HEK293T (cell line): ENCODE data around the gene ADD1.
"Not testable (repeated sequence)": the region's sequence is repeated elsewhere in the genome, so short reads cannot be mapped to it uniquely, and the experiment has no call there.

Experiments
- CTCF ChIA-PET: fragments of 350-600 bp; formaldehyde crosslinking; extraction: SDS; loops from one replicate; lab custom pipeline; 2021; ENCODE audit warnings: antibody characterized with exemption, inconsistent platforms; lab: Yijun Ruan, JAX
- POLR2A ChIA-PET: fragments of 350-600 bp; formaldehyde crosslinking; extraction: SDS; loops from one replicate; lab custom pipeline; 2020; ENCODE audit warnings: antibody characterized with exemption, inconsistent platforms; lab: Yijun Ruan, JAX
- DNase-seq: peaks from one replicate; pipeline ENCODE4 v3.0.0; 2012; ENCODE audit warnings: mixed read lengths; ENCODE audit errors: extremely low spot score
- ARNT ChIP-seq: fragments of 450-650 bp; IDR thresholded peaks from 2 replicates; pipeline ENCODE4 v1.6.1; 2017; ENCODE audit warnings: mild to moderate bottlenecking
- BHLHE40 ChIP-seq: fragments of 450-650 bp; IDR thresholded peaks from 2 replicates; pipeline ENCODE4 v1.6.1; 2016; ENCODE audit warnings: mild to moderate bottlenecking, moderate library complexity, borderline replicate concordance
- CTBP1 ChIP-seq: fragments of 450-650 bp; IDR thresholded peaks from 2 replicates; pipeline ENCODE4 v1.6.1; 2016; ENCODE audit warnings: borderline replicate concordance
- ELF4 ChIP-seq: fragments of 450-650 bp; IDR thresholded peaks from 2 replicates; pipeline ENCODE4 v1.6.1; 2017; ENCODE audit warnings: antibody characterized with exemption
- FOXA1 ChIP-seq: fragments of 450-650 bp; IDR thresholded peaks from 2 replicates; pipeline ENCODE4 v1.6.1; 2016; ENCODE audit warnings: mild to moderate bottlenecking
- FOXK2 ChIP-seq: fragments of 450-650 bp; IDR thresholded peaks from 2 replicates; pipeline ENCODE4 v1.6.1; 2016; ENCODE audit warnings: mild to moderate bottlenecking
- FOXM1 ChIP-seq: fragments of 450-650 bp; IDR thresholded peaks from 2 replicates; pipeline ENCODE4 v1.6.1; 2017; ENCODE audit warnings: mild to moderate bottlenecking, borderline replicate concordance
- HDGF ChIP-seq: fragments of 450-650 bp; IDR thresholded peaks from 2 replicates; pipeline ENCODE4 v1.6.1; 2017; ENCODE audit warnings: antibody characterized with exemption, borderline replicate concordance
- L3MBTL2 ChIP-seq: fragments of 450-650 bp; conservative IDR thresholded peaks from 2 replicates; pipeline ENCODE4 v1.6.1; 2016; ENCODE audit warnings: mild to moderate bottlenecking
- LEF1 ChIP-seq: fragments of 450-650 bp; IDR thresholded peaks from 2 replicates; pipeline ENCODE4 v1.6.1; 2017; ENCODE audit warnings: mild to moderate bottlenecking, borderline replicate concordance
- NFRKB ChIP-seq: fragments of 450-650 bp; IDR thresholded peaks from 2 replicates; pipeline ENCODE4 v1.6.1; 2016; ENCODE audit warnings: mild to moderate bottlenecking, moderate library complexity
- PKNOX1 ChIP-seq: fragments of 450-650 bp; IDR thresholded peaks from 2 replicates; pipeline ENCODE4 v1.6.1; 2016
- SP1 ChIP-seq: fragments of 450-650 bp; IDR thresholded peaks from 2 replicates; pipeline ENCODE4 v1.6.1; 2017
- SUZ12 ChIP-seq: fragments of 450-650 bp; IDR thresholded peaks from 2 replicates; pipeline ENCODE4 v1.6.1; 2016; ENCODE audit warnings: mild to moderate bottlenecking
- TARDBP ChIP-seq: fragments of 450-650 bp; IDR thresholded peaks from 2 replicates; pipeline ENCODE4 v1.6.1; 2016
- ZNF384 ChIP-seq: fragments of 450-650 bp; IDR thresholded peaks from 2 replicates; pipeline ENCODE4 v1.6.1; 2016

ADD1 gene

GRCh38 chr4:2944586-2945526 lies 101.2 kb downstream of the ADD1 start:
- TF ChIP-seq FOXM1, result no peak
- TF ChIP-seq ARNT, result no peak
- TF ChIP-seq LEF1, result no peak
- no peak for TF ChIP-seq HDGF
- no peak for TF ChIP-seq FOXK2
- TF ChIP-seq TARDBP, result no peak
- TF ChIP-seq L3MBTL2, result no peak
- DNase-seq, result no peak
- ChIA-PET POLR2A (interaction anchor here (1.7 to 2.2 kb wide), 2 partner anchors 9 to 18 kb away, joined by 5 to 9 read pairs; partner anchors contain the start of genes GRK4 and NOP14), CTCF (no interaction called here)

GRCh38 chr4:2945619-2946604 lies 102.3 kb downstream of the ADD1 start:
- CTCF ChIA-PET, DNase-seq: not testable (repeated sequence)
- POLR2A ChIA-PET, result interaction anchor here (1.3 to 2.2 kb wide), 2 partner anchors 10 to 11 kb away, joined by 3 to 9 read pairs; no protein-coding TSS in a partner anchor

GRCh38 chr4:2946812-2947600 lies 103.4 kb downstream of the ADD1 start:
- CTCF ChIA-PET, result no interaction called here
- POLR2A ChIA-PET, result interaction anchor here (0.9 to 1.3 kb wide), 2 partner anchors 12 to 17 kb away, joined by 3 read pairs; partner anchors contain the start of genes GRK4 and NOP14
- no peak for TF ChIP-seq TARDBP
- TF ChIP-seq FOXA1, result no peak
- no peak for TF ChIP-seq FOXK2
- no peak for TF ChIP-seq LEF1
- TF ChIP-seq BHLHE40, result no peak
- no peak for TF ChIP-seq ZNF384
- TF ChIP-seq ARNT, result no peak
- TF ChIP-seq SUZ12, result no peak
- no peak for TF ChIP-seq L3MBTL2
- no peak for DNase-seq

GRCh38 chr4:2947926-2948325 lies 104.3 kb downstream of the ADD1 start:
- TF ChIP-seq PKNOX1 (no peak), ZNF384 (no peak), NFRKB (no peak), LEF1 (no peak), ELF4 (no peak), SP1 (no peak), ARNT (no peak), TARDBP (no peak), HDGF (no peak), L3MBTL2 (no peak), FOXK2 (no peak)
- CTCF ChIA-PET, result interaction anchor here (1.2 to 1.8 kb wide), 2 partner anchors 13 to 15 kb away, joined by 3 to 4 read pairs; partner anchors contain the start of genes GRK4 and NOP14
- no peak for DNase-seq
- POLR2A ChIA-PET, result interaction anchor here (1.3 kb wide), 1 partner anchor 16 kb away, joined by 4 read pairs; the partner anchor contains the start of gene GRK4

GRCh38 chr4:2948895-2949781 lies 105.5 kb downstream of the ADD1 start:
- ChIA-PET POLR2A (interaction anchor here (0.6 to 1.3 kb wide), 2 partner anchors 14 kb away, joined by 3 to 4 read pairs; partner anchors contain the start of gene GRK4), CTCF (interaction anchor here (0.9 to 1.8 kb wide), 4 partner anchors 12 to 185 kb away, joined by 3 to 4 read pairs (median 3); partner anchors contain the start of genes GRK4 and NOP14)
- no peak for TF ChIP-seq SUZ12
- TF ChIP-seq L3MBTL2, result no peak
- TF ChIP-seq LEF1, result no peak
- TF ChIP-seq ZNF384, result no peak
- TF ChIP-seq FOXK2, result no peak
- TF ChIP-seq HDGF, result no peak
- no peak for TF ChIP-seq PKNOX1
- TF ChIP-seq ELF4, result no peak
- no peak for TF ChIP-seq TARDBP
- TF ChIP-seq FOXM1, result no peak
- TF ChIP-seq SP1, result no peak
- no peak for TF ChIP-seq CTBP1
- no peak for DNase-seq
